Activated CD4-positive, alpha-beta memory T cell treated with anti-CD3 and anti-CD28 coated beads for 36 hours (primary cell): ENCODE measurements around the gene RNF150. TPM values are rescaled to one million over a fixed set of nuclear protein-coding genes. Genes with fewer than 3 reads are reported as not detected.
"Not testable (repeated sequence)": the region's sequence is repeated elsewhere in the genome, so short reads cannot be mapped to it uniquely, and the experiment has no call there.

Source experiments
- CTCF ChIA-PET: fragments of 350-600 bp; sonication (Branson Sonifier 250); formaldehyde crosslinking; loops from one replicate; lab custom pipeline; 2021; ENCODE audit warnings: antibody characterized with exemption, inconsistent platforms; lab: Charles Lee
- POLR2A ChIA-PET: fragments of 350-600 bp; sonication (Branson Sonifier 250); formaldehyde crosslinking; loops from one replicate; lab custom pipeline; 2021; ENCODE audit warnings: antibody characterized with exemption; lab: Charles Lee
- DNase-seq: peaks from one replicate; pipeline ENCODE4 v3.0.0-alpha.2; 2020
- H3K27ac Mint-ChIP-seq: one replicate; pipeline ENCODE4 v1.8.0; 2021; ENCODE audit warnings: mixed read lengths
- H3K27me3 Mint-ChIP-seq: one replicate; pipeline ENCODE4 v1.8.0; 2021; ENCODE audit warnings: mixed read lengths
- H3K36me3 Mint-ChIP-seq: one replicate; pipeline ENCODE4 v1.8.0; 2021; ENCODE audit warnings: mixed read lengths
- H3K4me1 Mint-ChIP-seq: one replicate; pipeline ENCODE4 v1.8.0; 2021; ENCODE audit warnings: low read depth, mixed read lengths
- H3K4me3 Mint-ChIP-seq: one replicate; pipeline ENCODE4 v1.8.0; 2021; ENCODE audit warnings: mild to moderate bottlenecking, mixed read lengths
- H3K9me3 Mint-ChIP-seq: one replicate; pipeline ENCODE4 v1.8.0; 2021; ENCODE audit warnings: mixed read lengths
- intact Hi-C: fragments of 100-400 bp; cut with micrococcal nuclease; formaldehyde crosslinking; loops from one replicate; pipeline ENCODE4 v1.15.1; 2023
- total RNA-seq, 2 experiments: library from RNA; stranded (reverse); gene quantifications; one replicate each; pipeline ENCODE4 v1.2.3, GENCODE V29; 2021

Gene RNF150
- not detected for total RNA-seq

DNA sequence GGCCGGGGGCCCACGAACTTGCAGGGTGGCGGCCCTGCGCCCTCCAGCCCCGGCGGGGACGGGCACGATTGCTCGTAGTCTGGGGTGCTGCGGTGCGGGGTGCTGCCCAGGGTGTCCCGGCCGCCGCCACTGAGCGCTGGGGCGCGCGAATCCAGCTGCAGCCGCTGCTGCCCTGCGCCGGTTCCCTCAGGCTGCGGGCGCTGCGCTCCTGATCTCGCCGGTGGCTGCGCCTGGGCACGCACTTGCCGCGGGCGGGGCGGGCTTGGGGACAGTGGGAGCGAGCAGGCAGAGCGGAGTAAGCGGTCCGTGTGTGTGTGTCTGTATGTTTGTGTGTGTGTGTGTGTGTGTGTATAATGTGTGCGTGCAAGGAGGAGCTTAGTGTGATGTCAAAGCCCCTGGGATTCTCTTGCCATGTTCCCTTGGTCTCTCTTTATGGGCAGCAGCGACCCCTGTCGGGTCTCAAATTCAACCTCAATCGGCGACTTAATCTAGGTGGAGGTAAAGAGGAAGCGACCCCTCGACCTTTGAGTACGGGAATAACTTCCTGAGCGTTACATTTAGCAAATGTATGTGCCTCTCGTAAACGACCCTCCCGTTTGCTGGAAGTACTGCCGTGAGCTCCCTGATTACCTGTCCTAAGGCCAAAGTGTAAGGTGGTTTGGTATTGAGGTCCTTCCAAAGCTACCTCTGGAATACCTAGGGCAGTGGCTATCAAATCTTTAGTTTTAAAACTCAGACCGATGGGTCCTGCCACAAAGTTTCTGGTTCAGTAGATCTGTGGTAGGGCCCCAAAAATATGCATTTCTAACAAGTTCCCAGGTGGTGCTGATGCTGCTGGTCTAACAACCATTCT is at the start of gene RNF150:
RNF150 (minus strand) TSS at position 324 of the 853 bp plus-strand sequence.
- Mint-ChIP-seq H3K27ac (no peak within 1 kb of the TSS), H3K4me3 (peak within 1 kb of the TSS; percentile 72), H3K9me3 (no peaks in the 10 kb centered on the region), H3K27me3 (peaks cover 63% of the 10 kb centered on the region), H3K4me1 (peaks cover 11% of the 10 kb centered on the region), H3K36me3 (no peaks in the 10 kb centered on the region)
- ChIA-PET POLR2A (no interaction called here), CTCF (interaction anchor here (0.5 to 2.0 kb wide), 8 partner anchors 11 to 1964 kb away, joined by 3 to 9 read pairs (median 4); no protein-coding TSS in a partner anchor)
- DNase-seq: peak; percentile 68
- intact Hi-C loops: loop anchor here (1.0 to 5.0 kb wide), 2 partner anchors 89 to 272 kb away; partner anchors contain the start of gene ZNF330

GRCh38 chr4:141180991-141181761 is 47.9 kb upstream of the RNF150 start:
- ChIA-PET CTCF (no interaction called here), POLR2A (no interaction called here)
- Mint-ChIP-seq H3K27me3 (peaks cover 9% of the 10 kb centered on the region), H3K36me3 (no peaks in the 10 kb centered on the region), H3K4me1 (no peaks in the 10 kb centered on the region), H3K4me3 (no peak overlapping the region), H3K27ac (no peak overlapping the region), H3K9me3 (no peaks in the 10 kb centered on the region)
- intact Hi-C loops: no loop called here
- no peak for DNase-seq

DNA sequence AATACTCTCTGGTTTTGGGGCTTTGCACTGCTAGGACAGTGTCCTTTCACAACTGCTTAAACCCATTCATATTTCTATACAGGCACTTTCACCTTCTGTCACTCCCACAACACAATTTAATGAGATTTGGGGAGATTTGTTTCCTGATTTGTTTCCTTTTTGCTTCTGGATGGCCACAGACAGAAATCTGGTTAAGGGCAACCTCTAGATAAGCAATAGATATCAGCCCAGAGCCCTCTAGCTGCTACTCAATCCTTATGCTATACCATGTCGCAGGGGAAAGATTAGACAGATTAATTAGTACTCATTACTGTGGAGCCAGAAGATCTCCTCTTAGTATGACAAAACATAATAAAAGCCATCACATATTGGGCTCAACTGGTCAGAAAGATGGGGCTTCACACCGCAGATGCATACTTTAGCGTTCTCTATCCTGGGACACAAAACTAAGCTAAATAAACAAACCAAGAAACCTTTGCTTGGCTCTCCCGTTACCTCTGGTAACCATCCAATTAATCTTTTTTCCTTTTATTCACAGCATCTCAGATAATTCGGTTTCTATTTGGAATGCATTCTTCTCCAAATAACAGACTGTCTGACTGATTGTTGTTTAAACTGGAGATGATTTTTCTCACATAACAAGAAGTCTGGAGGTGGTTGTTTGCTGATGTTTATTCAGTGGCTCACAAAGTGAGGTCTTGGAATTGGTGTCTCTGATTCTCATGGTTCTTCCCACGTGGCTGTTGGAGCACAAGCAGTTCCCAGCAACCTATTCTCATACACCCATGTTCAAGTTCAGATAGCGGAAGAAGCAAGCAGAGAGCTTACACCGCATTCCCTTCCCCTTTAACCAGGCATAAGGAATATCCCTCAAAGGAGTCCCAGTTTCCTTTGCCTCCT is 46.5 kb upstream of the RNF150 start:
- H3K9me3 Mint-ChIP-seq: no peaks in the 10 kb centered on the region
- H3K27me3 Mint-ChIP-seq: peaks cover 12% of the 10 kb centered on the region
- POLR2A ChIA-PET: no interaction called here
- no peaks in the 10 kb centered on the region for H3K4me1 Mint-ChIP-seq
- H3K4me3 Mint-ChIP-seq: no peak overlapping the region
- no peaks in the 10 kb centered on the region for H3K36me3 Mint-ChIP-seq
- CTCF ChIA-PET: no interaction called here
- no peak overlapping the region for H3K27ac Mint-ChIP-seq
- no peak for DNase-seq
- intact Hi-C loops: no loop called here

DNA sequence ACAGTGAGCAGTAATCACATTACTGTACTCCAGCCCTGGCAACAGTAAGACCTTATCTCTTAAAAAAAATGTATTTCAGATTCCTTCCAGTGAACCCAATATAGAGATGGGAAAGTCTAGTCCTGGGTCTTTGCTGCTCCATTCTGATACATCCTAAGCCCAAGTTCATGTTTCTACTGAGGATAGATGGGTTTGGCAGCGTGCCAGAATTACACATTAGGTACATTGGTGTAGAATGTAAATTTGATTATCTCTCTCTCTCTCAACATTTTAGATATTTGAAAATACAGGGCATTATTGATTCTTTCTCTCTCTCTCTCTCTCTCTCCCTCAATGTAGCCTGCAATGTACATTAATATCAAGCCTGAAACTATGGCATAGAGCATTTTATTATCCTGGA is 43.9 kb upstream of the RNF150 start:
- no peaks in the 10 kb centered on the region for H3K36me3 Mint-ChIP-seq
- H3K27ac Mint-ChIP-seq: no peak overlapping the region
- H3K4me3 Mint-ChIP-seq: no peak overlapping the region
- ChIA-PET POLR2A (no interaction called here), CTCF (no interaction called here)
- intact Hi-C loops: no loop called here
- H3K27me3 Mint-ChIP-seq: peaks cover 12% of the 10 kb centered on the region
- H3K9me3 Mint-ChIP-seq: no peaks in the 10 kb centered on the region
- no peak for DNase-seq
- no peaks in the 10 kb centered on the region for H3K4me1 Mint-ChIP-seq

- CTCF ChIA-PET: interaction anchor here (0.6 kb wide), 1 partner anchor 43 kb away, joined by 4 read pairs; no protein-coding TSS in a partner anchor
- H3K4me1 Mint-ChIP-seq: no peaks in the 10 kb centered on the region
- no peak overlapping the region for H3K4me3 Mint-ChIP-seq
- H3K27me3 Mint-ChIP-seq: peaks cover 4% of the 10 kb centered on the region
- no peak for DNase-seq
- H3K27ac Mint-ChIP-seq: no peak overlapping the region
- H3K9me3 Mint-ChIP-seq: no peaks in the 10 kb centered on the region
- no peaks in the 10 kb centered on the region for H3K36me3 Mint-ChIP-seq
- intact Hi-C loops: no loop called here
- POLR2A ChIA-PET: no interaction called here
These were observed 41.2 kb upstream of the RNF150 start for GRCh38 chr4:141174457-141174856.

DNA sequence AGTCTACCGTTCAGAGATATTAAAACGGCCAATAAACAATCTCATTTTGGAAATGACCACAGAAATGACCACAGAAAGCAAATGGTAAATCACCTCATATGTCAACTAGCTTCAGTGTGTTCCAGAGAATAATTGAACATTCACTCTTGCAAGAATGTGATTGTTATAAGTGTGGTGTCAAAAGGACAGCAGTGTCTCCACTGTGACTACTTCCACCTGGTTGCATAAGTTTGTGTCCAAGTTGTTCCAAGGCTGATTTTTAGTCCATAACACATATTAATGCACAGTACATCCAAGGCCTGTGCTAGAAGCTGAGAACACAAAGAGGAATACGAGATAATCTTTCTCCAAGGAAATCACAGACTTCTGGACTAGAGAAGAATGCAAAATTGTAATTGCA is 37.4 kb upstream of the RNF150 start:
- H3K27me3 Mint-ChIP-seq: peaks cover 3% of the 10 kb centered on the region
- no peaks in the 10 kb centered on the region for H3K4me1 Mint-ChIP-seq
- no peak overlapping the region for H3K27ac Mint-ChIP-seq
- no peaks in the 10 kb centered on the region for H3K36me3 Mint-ChIP-seq
- no peak overlapping the region for H3K4me3 Mint-ChIP-seq
- ChIA-PET CTCF (no interaction called here), POLR2A (no interaction called here)
- H3K9me3 Mint-ChIP-seq: peaks cover 3% of the 10 kb centered on the region
- DNase-seq: no peak
- intact Hi-C loops: no loop called here

- CTCF ChIA-PET: no interaction called here
- H3K27ac Mint-ChIP-seq: no peak overlapping the region
- H3K9me3 Mint-ChIP-seq: peaks cover 3% of the 10 kb centered on the region
- no peaks in the 10 kb centered on the region for H3K4me1 Mint-ChIP-seq
- intact Hi-C loops: no loop called here
- DNase-seq: no peak
- H3K4me3 Mint-ChIP-seq: no peak overlapping the region
- POLR2A ChIA-PET: no interaction called here
- no peaks in the 10 kb centered on the region for H3K36me3 Mint-ChIP-seq
- peaks cover 5% of the 10 kb centered on the region for H3K27me3 Mint-ChIP-seq
These were observed 36.1 kb upstream of the RNF150 start for GRCh38 chr4:141169391-141169790.

DNA sequence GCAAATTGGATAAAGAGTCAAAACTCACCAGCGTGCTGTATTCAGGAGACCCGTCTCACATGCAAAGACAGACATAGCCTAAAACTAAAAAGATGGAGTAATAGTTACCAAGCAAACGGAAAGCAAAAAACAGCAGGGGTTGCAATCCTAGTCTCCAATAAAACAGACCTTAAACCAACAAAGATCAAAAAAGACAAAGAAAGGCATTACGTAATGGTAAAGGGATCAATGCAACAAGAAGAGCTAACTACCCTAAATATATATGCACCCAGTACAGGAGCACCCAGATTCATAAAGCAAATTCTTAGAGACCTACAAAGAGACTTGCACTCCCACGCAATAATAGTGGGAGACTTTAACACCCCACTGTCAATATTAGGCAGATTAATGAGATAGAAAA is 31.7 kb upstream of the RNF150 start:
- CTCF ChIA-PET, H3K4me3 Mint-ChIP-seq, POLR2A ChIA-PET, H3K36me3 Mint-ChIP-seq, H3K4me1 Mint-ChIP-seq, DNase-seq, intact Hi-C loops, H3K9me3 Mint-ChIP-seq, H3K27ac Mint-ChIP-seq: not testable (repeated sequence)
- H3K27me3 Mint-ChIP-seq: peaks cover 19% of the 10 kb centered on the region

GRCh38 chr4:141159027-141159426 is 25.8 kb upstream of the RNF150 start:
- no peak for DNase-seq
- Mint-ChIP-seq H3K4me1 (no peaks in the 10 kb centered on the region), H3K36me3 (no peaks in the 10 kb centered on the region), H3K27me3 (peaks cover 23% of the 10 kb centered on the region), H3K9me3 (no peaks in the 10 kb centered on the region), H3K4me3 (no peak overlapping the region), H3K27ac (no peak overlapping the region)
- intact Hi-C loops: loop anchor here (2.0 kb wide), 1 partner anchor 1688 kb away; the partner anchor contains the start of gene INPP4B
- ChIA-PET CTCF (interaction anchor here (0.6 kb wide), 1 partner anchor 14 kb away, joined by 3 read pairs; no protein-coding TSS in a partner anchor), POLR2A (no interaction called here)

- POLR2A ChIA-PET: no interaction called here
- no peak for DNase-seq
- CTCF ChIA-PET: interaction anchor here (0.6 kb wide), 2 partner anchors 14 to 121 kb away, joined by 3 read pairs; no protein-coding TSS in a partner anchor
- no peaks in the 10 kb centered on the region for H3K4me1 Mint-ChIP-seq
- H3K36me3 Mint-ChIP-seq: no peaks in the 10 kb centered on the region
- H3K27me3 Mint-ChIP-seq: peaks cover 19% of the 10 kb centered on the region
- no peak overlapping the region for H3K27ac Mint-ChIP-seq
- no peak overlapping the region for H3K4me3 Mint-ChIP-seq
- no peaks in the 10 kb centered on the region for H3K9me3 Mint-ChIP-seq
- intact Hi-C loops: loop anchor here (2.0 kb wide), 1 partner anchor 1689 kb away; the partner anchor contains the start of gene INPP4B
These were observed 24.9 kb upstream of the RNF150 start for GRCh38 chr4:141158219-141158618.

- DNase-seq: no peak
- POLR2A ChIA-PET: no interaction called here
- intact Hi-C loops: no loop called here
- Mint-ChIP-seq H3K4me3 (no peak overlapping the region), H3K27me3 (peaks cover 19% of the 10 kb centered on the region), H3K27ac (no peak overlapping the region), H3K9me3 (no peaks in the 10 kb centered on the region), H3K36me3 (no peaks in the 10 kb centered on the region), H3K4me1 (no peaks in the 10 kb centered on the region)
- CTCF ChIA-PET: interaction anchor here (0.7 kb wide), 1 partner anchor 9 kb away, joined by 3 read pairs; no protein-coding TSS in a partner anchor
These were observed 22.3 kb upstream of the RNF150 start for GRCh38 chr4:141155586-141155985.
